Esophagus muscularis mucosa (tissue), 4 donors: Measurements from ENCODE around the gene SLC22A3. TPM values are rescaled to one million over a fixed set of nuclear protein-coding genes. Genes with fewer than 3 reads are reported as not detected.
"Not testable (repeated sequence)": the region's sequence is repeated elsewhere in the genome, so short reads cannot be mapped to it uniquely, and the experiment has no call there.

Experiments used
- DNase-seq: peaks from one replicate; pipeline ENCODE4 v3.0.0-alpha.2; 2017; ENCODE audit errors: extremely low spot score
- H3K27ac ChIP-seq, 4 donors: fragments of 200-600 bp; sonication (generic); replicated peaks in 1 of 4; 1 replicate in 3 of 4; 2 replicates in 1 of 4; pipeline ENCODE4 v1.5.1; 2016 to 2019; ENCODE audit warnings: mild to moderate bottlenecking in 1 of 4
- H3K27me3 ChIP-seq, 4 donors: fragments of 200-600 bp; sonication (generic); one replicate each; pipeline versions ENCODE4 v1.5.1 to v1.6.0; 2016 to 2019
- H3K36me3 ChIP-seq, 4 donors: fragments of 200-600 bp; sonication (generic); one replicate each; pipeline ENCODE4 v1.5.1; 2016 to 2019
- H3K4me1 ChIP-seq, 4 donors: fragments of 200-600 bp; sonication (generic); one replicate each; pipeline ENCODE4 v1.5.1; 2016 to 2019
- H3K4me3 ChIP-seq, 4 donors: fragments of 200-600 bp; sonication (generic); 1 replicate in 2 of 4; 2 replicates in 2 of 4; pipeline ENCODE4 v1.5.1; 2016 to 2019; ENCODE audit warnings: mild to moderate bottlenecking in 4 of 4, moderate library complexity in 1 of 4
- H3K9me3 ChIP-seq, 4 donors: fragments of 200-600 bp; sonication (generic); 1 replicate in 3 of 4; 2 replicates in 1 of 4; pipeline ENCODE4 v1.5.1; 2016 to 2019
- EP300 ChIP-seq: sonication (generic); formaldehyde crosslinking; IDR thresholded peaks from one replicate; pipeline ENCODE4 v1.6.1; 2017; ENCODE audit warnings: antibody characterized with exemption
- POLR2A ChIP-seq: fragments of 450-650 bp; IDR thresholded peaks from one replicate; pipeline ENCODE4 v1.6.1; 2017; ENCODE audit warnings: antibody characterized with exemption, moderate library complexity, mild to moderate bottlenecking, low read depth
- POLR2AphosphoS5 ChIP-seq, 2 donors: sonication (generic); formaldehyde crosslinking; IDR thresholded peaks; one replicate each; pipeline ENCODE4 v1.6.1; 2017; ENCODE audit warnings: antibody characterized with exemption in 2 of 2
- WGBS: methylation state at CpG from one replicate; pipeline ENCODE4 v1.1.5; 2018; 5-methylcytosine and 5-hydroxymethylcytosine counted together
- intact Hi-C: fragments of 100-400 bp; cut with DNase I; formaldehyde crosslinking; loops from one replicate; pipeline ENCODE4 v1.15.1; 2023
- total RNA-seq, 4 donors: library from RNA; depleted of rRNA; stranded (reverse); fragments of >200 nt; gene quantifications; one replicate each; pipeline versions ENCODE4 v1.1.0 to v1.2.1, GENCODE V29; 2016
- TF ChIP-seq, protein P1 (sequence below), 3 experiments: fragments of 200-600 bp in 2 of 3; fragments of 450-650 bp in 1 of 3; sonication (generic) in 2 of 3; IDR thresholded peaks; one replicate each; pipeline ENCODE4 v1.5.1; 2017 to 2019; ENCODE audit warnings: antibody characterized with exemption in 3 of 3, mild to moderate bottlenecking in 2 of 3, moderate library complexity in 1 of 3

SLC22A3 gene
- total RNA-seq, 4 donors from 2014 or later = 16.8 to 20.4 (median 18.9) TPM

DNA sequence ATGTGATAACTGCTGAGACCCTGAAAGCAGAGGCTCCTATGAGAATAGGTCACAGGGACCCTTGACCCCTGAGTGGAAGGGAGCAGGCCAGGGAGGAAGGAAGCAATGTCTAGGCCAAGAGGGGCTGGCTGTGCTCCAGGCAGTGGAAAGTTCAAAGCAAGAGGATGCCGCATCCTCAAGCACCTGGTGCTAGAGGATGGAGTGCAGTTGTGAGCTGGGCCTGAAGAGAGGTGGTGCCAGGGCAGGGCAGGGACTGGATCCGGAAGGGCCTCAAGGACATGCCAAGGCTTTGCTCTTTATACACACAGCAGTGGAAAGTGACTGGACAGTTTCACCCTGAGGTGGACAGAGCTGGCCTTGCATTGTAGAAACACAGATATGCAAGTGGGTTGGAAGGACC is 97.0 kb downstream of the SLC22A3 start:
- no peaks in the 10 kb centered on the region for H3K27me3 ChIP-seq
- H3K4me3 ChIP-seq = no peak overlapping the region
- intact Hi-C loops = no loop called here
- H3K36me3 ChIP-seq = no peaks in the 10 kb centered on the region
- no peak for DNase-seq
- 70% methylated on average over 2 of the region's 2 CpGs for WGBS
- H3K27ac ChIP-seq = no peak overlapping the region
- TF ChIP-seq POLR2A (no peak), EP300 (no peak), POLR2AphosphoS5 (IDR thresholded peaks at IDR 0.05) (no peak)
- TF ChIP-seq, protein P1, sequence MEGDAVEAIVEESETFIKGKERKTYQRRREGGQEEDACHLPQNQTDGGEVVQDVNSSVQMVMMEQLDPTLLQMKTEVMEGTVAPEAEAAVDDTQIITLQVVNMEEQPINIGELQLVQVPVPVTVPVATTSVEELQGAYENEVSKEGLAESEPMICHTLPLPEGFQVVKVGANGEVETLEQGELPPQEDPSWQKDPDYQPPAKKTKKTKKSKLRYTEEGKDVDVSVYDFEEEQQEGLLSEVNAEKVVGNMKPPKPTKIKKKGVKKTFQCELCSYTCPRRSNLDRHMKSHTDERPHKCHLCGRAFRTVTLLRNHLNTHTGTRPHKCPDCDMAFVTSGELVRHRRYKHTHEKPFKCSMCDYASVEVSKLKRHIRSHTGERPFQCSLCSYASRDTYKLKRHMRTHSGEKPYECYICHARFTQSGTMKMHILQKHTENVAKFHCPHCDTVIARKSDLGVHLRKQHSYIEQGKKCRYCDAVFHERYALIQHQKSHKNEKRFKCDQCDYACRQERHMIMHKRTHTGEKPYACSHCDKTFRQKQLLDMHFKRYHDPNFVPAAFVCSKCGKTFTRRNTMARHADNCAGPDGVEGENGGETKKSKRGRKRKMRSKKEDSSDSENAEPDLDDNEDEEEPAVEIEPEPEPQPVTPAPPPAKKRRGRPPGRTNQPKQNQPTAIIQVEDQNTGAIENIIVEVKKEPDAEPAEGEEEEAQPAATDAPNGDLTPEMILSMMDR (IDR thresholded peaks at IDR 0.05) = no peak
- H3K9me3 ChIP-seq = no peaks in the 10 kb centered on the region
- H3K4me1 ChIP-seq = no peaks in the 10 kb centered on the region

- intact Hi-C loops = no loop called here
- 96% methylated on average over 4 of the region's 4 CpGs for WGBS
- no peaks in the 10 kb centered on the region for H3K4me1 ChIP-seq
- no peak overlapping the region for H3K4me3 ChIP-seq
- no peaks in the 10 kb centered on the region for H3K36me3 ChIP-seq
- TF ChIP-seq POLR2AphosphoS5 (IDR thresholded peaks at IDR 0.05) (no peak), POLR2A (no peak)
- TF ChIP-seq, protein P1 (IDR thresholded peaks at IDR 0.05) = no peak
- no peaks in the 10 kb centered on the region for H3K27me3 ChIP-seq
- peak; percentile 84 for DNase-seq
- H3K27ac ChIP-seq = no peak overlapping the region
- H3K9me3 ChIP-seq = no peaks in the 10 kb centered on the region
Measured at GRCh38 chr6:160447350-160447749, 99.2 kb downstream of the SLC22A3 start.

DNA sequence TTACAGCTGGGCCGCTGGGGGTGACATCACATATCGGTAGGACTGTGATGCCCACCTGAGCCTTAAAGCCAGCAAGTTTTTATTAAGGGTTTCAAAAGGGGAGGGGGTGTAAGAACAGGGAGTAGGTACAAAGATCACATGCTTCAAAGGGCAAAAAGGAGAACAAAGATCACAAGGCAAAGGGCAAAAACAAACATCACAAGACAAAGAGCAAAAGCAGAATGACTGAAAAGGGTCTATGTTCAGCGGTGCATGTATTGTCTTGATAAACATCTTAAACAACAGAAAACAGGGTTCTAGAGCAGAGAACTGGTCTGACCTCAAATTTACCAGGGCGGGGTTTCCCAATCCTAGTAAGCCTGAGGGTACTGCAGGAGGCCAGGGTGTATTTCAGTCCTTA is 101.6 kb downstream of the SLC22A3 start:
- not testable (repeated sequence) for H3K9me3 ChIP-seq, H3K4me1 ChIP-seq, H3K27me3 ChIP-seq, H3K36me3 ChIP-seq, H3K4me3 ChIP-seq, H3K27ac ChIP-seq, DNase-seq
- 93% methylated on average over 4 of the region's 4 CpGs for WGBS
- intact Hi-C loops = loop anchor here (5.0 kb wide), 1 partner anchor 587 kb away; no protein-coding TSS in a partner anchor

DNA sequence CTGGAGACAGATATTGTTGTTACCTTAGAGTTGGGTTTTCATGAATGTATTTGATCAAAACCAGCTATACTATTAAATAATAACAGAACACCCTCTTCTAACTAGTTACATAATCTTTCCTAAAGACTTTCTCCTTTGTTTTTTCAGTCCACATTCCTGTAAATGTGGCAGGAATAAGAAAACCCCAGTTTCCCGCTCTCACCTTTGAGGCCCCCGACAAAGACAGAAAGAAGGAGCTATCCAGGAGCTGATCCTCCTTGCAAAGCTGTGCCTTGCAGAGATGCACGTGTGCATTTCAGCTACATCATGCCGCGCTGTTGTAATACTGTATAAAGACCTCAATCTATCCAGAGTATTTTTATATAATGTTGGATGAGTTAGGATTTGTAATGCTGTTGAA is 102.7 kb downstream of the SLC22A3 start:
- Histone ChIP-seq H3K27ac (no peak overlapping the region), H3K9me3 (no peaks in the 10 kb centered on the region), H3K27me3 (no peaks in the 10 kb centered on the region), H3K36me3 (no peaks in the 10 kb centered on the region), H3K4me1 (peaks cover 8 to 12% (median 11%) of the 10 kb centered on the region in 4 donors), H3K4me3 (no peak overlapping the region)
- WGBS = 88% methylated on average over 5 of the region's 5 CpGs
- intact Hi-C loops = loop anchor here (5.0 kb wide), 1 partner anchor 589 kb away; no protein-coding TSS in a partner anchor
- TF ChIP-seq, protein P1 (IDR thresholded peaks at IDR 0.05) = no peak
- no peak for TF ChIP-seq POLR2AphosphoS5 (IDR thresholded peaks at IDR 0.05)
- TF ChIP-seq POLR2A = no peak
- TF ChIP-seq EP300 = no peak
- DNase-seq = peak; percentile 66

GRCh38 chr6:160454303-160454702 is 106.1 kb downstream of the SLC22A3 start:
- Histone ChIP-seq H3K4me1 (peaks cover 12 to 17% (median 16%) of the 10 kb centered on the region in 4 donors), H3K4me3 (no peak overlapping the region), H3K36me3 (no peaks in the 10 kb centered on the region), H3K27ac (no peak overlapping the region), H3K27me3 (no peaks in the 10 kb centered on the region), H3K9me3 (no peaks in the 10 kb centered on the region)
- no peak for TF ChIP-seq POLR2AphosphoS5 (IDR thresholded peaks at IDR 0.05)
- TF ChIP-seq POLR2A = no peak
- no peak for TF ChIP-seq EP300
- TF ChIP-seq, protein P1 (IDR thresholded peaks at IDR 0.05) = no peak
- peak; percentile 50 for DNase-seq
- intact Hi-C loops = loop anchor here (2.0 to 5.0 kb wide), 2 partner anchors 316 to 592 kb away; no protein-coding TSS in a partner anchor
- WGBS = 82% methylated on average over 6 of the region's 6 CpGs
